Activated naive CD4-positive, alpha-beta T cell treated with anti-CD3 and anti-CD28 coated beads, Interleukin-2, amount 50 U/mL, for 16 hours (primary cell): ENCODE measurements around the gene KIRREL1.

Experiments used
- DNase-seq: peaks from one replicate; pipeline ENCODE4 v3.0.0-alpha.2; 2020

The KIRREL1 gene

DNA sequence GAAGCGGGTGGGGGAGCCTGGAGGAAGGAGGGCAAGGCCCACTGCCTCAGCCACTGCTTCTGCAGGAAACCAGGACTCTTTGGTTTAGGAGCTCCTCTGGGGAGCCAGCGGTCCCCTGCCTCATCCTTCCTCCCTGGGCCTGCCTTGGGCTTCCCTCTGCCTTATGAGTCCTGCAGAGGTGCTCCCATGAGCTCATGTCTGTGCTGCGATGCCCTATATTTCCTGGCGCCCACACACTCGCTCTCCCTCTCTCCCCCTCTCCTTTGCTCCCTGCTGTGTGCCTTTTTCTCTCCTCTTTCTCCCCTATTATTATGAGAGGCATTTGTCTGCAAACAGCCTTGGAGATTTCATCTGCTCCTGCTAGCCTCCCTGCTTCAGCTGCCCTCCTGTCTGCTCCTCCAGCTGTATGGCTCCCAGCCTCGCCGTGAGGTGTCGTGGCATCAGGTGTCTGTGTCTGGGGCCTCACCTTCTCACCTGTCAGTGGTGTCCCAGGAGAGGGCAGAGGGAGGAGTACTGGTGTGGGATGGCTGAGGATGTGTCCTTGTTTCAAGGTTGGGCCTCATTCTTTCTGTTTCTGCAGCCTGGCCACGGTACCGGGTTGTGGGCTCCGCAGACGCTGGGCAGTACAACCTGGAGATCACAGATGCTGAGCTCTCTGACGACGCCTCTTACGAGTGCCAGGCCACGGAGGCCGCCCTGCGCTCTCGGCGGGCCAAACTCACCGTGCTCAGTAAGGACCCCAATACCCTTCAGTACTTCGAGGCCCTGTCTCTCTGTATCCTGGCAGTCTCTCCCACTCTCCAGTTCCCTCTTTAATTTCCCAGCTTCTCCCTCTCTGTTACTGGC is 84.2 kb downstream of the KIRREL1 start:
- DNase-seq, result no peak

DNA sequence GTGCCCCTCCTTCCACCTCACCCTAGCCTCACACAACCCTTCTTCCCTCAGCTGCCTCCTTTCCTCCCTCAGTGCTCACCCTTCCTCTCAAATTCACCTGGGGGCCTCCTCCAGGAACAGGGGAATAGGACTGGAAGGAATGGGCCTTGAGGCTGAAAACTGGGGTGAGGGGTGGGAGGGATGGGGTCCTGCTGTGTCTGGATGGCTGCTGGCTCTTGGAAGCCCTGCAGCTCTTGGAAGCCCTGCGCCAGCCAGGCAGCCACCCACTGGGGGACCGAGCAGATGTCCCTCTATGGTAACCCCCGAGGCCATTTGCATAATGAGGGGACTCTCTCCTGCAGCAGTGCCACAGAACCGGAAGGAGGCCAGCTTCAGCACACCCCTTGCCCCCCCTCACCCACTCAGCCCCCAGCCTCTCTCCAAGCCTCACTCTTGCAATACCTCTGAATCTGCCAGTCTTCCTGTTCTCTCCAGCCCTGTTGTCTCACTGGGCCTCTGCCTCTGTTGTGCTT is 85.2 kb downstream of the KIRREL1 start:
- no peak for DNase-seq

DNA sequence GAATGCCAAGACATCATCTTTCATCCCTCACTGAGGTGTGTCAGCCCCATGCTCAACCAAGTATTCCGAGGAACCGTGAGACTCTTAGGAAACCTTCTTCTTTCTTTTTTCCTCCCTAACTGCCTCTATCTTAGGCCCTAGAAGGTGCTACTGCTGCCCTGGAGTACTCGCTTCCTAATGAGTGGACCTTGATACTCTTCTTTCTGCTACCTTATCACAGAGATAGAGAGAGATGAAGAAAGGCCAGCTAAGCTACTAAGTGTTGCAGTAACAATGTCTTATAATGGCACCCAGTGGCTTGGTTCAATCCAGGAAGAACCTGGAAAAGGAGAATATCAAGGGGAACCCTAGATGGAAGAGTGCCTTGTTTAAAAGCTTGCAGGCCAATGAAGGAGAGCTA is 86.6 kb downstream of the KIRREL1 start:
- no peak for DNase-seq

DNA sequence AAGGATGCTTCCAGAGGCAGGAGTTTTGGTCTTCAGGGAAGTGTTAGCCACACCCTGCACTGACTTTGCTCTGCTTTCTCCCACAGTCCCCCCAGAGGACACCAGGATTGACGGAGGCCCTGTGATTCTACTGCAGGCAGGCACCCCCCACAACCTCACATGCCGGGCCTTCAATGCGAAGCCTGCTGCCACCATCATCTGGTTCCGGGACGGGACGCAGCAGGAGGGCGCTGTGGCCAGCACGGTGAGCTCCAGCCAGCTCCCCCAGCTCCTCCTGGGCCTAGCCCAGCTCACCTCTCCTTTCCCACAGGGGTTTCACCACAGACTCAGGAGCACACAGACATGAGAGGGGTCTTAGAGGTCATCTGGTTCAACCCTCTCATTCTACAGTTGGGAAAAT is 90.9 kb downstream of the KIRREL1 start:
- DNase-seq, result no peak

DNA sequence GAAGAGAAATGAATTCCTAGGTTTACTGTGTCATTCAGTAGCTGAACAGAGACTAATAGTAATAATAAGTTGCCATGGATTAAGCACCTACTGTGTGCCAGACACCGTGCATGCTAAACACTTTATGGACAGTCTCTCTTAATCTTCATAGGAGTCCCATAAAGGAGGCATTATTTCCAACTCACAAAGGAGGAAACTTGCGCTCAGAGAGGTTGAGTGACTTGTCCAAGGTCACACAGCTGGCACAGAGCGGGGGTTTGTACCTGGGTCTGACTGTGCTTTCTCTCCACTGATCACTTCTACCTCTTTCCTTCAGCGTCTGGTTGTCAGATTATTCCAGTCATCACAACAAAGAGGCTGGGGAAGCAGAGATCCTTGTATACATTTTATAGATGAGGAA is 91.3 kb downstream of the KIRREL1 start:
- DNase-seq, result no peak

DNA sequence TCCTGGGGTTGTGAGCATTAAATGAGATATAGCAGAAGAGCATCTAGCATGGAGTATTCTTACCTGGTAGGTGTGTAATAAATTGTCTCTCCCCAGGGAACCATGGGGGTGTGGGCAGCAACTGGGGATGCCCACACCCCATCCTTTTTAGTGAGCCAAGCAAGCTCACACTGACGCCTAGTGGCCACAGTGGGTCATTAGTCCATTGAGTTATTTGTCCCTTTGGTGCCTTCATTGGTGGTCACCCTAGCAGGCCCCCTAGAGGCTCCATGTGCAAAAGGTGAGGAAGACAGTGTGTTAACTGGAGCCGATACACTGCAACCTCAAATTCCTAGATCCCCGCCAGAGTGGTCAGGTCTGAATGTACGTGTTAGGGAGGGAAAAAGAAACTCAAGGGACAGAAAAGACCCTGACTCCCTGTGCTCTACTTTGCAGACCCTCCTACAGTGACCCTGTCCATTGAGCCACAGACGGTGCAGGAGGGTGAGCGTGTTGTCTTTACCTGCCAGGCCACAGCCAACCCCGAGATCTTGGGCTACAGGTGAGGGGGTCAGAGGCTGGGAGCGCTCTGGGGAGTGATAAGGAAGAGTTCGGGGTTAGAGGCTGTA is 94.0 kb downstream of the KIRREL1 start:
- DNase-seq, result no peak

DNA sequence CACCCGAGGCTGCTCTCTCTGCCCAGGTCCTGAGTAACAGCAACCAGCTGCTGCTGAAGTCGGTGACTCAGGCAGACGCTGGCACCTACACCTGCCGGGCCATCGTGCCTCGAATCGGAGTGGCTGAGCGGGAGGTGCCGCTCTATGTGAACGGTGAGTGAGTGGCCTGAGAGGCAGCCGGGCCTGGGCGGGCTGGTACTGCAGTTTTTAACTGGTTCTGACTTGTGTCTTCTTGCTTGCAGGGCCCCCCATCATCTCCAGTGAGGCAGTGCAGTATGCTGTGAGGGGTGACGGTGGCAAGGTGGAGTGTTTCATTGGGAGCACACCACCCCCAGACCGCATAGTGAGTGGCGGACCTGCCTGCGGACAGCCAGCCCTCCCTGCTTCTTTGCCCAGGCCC is 96.0 kb downstream of the KIRREL1 start:
- DNase-seq, result no peak

DNA sequence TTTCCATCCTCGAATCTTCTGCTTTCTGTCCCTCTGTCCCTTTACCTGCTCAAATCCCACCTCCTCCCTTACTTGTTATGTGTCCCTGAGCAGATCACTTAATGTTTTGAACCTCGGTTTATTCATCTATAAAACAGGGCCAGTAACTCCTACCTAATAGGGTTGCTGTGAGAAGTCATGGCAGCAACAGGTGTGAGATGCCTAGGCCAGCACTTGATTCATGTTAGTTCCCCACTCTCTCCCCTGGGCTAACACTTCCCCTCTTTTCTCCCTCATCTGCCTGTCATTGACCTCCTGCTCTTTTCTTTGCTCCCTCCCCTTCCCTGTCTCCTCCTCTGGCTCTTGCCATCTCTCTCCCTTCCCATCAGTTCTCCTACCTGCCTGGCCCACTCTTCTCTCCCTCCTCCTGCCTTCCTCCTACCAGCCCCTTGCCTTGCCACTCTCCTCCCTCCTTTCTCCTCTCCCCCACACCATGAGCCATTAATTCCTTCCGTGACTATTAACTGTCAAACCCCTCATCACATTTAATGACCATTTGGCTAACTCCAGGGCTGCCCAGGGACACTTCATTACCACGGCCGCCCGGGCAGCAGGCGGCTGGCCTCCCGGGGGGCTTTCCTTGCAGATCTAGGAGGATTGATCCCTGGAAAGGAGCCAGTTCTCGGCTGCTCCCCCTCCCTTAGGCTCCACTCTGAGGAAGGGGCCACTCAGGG is 96.6 kb downstream of the KIRREL1 start:
- no peak for DNase-seq

DNA sequence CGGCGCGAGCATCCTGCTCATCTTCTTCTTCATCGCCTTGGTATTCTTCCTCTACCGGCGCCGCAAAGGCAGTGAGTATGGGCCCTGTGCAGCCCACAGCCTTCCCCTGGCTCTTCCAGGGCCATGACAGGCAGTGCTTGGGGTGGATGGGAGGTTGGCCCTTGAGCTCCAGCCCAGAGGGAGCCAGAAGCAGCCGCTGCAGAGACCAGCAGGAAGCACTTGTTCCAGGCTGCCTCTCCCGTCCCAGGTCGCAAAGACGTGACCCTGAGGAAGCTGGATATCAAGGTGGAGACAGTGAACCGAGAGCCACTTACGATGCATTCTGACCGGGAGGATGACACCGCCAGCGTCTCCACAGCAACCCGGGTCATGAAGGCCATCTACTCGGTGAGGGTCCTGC is 99.9 kb downstream of the KIRREL1 start:
- no peak for DNase-seq

DNA sequence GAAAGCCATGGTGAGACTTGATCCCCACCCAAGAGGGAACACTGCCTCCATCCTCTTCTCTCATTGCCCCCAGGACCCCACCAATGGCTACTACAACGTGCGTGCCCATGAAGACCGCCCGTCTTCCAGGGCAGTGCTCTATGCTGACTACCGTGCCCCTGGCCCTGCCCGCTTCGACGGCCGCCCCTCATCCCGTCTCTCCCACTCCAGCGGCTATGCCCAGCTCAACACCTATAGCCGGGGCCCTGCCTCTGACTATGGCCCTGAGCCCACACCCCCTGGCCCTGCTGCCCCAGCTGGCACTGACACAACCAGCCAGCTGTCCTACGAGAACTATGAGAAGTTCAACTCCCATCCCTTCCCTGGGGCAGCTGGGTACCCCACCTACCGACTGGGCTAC is 101.1 kb downstream of the KIRREL1 start:
- DNase-seq, result no peak

DNA sequence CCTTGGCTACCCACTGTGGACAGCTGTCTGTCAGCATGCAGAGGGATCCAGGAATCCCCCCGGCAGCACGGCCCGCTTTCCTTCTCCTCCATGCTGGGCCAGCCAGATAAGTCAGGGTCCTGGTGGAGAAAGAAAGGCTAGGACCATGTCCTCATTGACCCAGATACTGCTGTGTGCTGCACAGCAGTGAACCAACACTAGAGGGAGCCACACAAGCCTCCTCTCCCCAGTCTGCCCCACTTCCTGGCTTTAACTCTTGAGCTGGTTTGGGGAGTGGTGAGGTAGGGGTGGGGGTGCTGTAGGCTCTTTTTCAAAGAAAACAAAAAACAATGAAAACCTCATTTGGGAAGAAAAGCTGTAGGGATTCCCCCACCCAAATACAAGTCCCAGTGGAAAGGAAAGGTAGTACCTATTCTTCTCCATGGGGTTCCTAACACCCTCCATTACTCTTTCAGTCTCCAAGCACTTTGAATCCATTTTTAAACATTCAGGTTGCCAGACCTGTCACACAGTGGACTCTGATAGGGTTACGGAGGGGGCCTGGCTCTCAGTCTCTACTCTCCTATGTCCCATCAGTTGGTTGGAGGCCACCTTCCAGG is 102.4 kb downstream of the KIRREL1 start:
- no peak for DNase-seq

DNA sequence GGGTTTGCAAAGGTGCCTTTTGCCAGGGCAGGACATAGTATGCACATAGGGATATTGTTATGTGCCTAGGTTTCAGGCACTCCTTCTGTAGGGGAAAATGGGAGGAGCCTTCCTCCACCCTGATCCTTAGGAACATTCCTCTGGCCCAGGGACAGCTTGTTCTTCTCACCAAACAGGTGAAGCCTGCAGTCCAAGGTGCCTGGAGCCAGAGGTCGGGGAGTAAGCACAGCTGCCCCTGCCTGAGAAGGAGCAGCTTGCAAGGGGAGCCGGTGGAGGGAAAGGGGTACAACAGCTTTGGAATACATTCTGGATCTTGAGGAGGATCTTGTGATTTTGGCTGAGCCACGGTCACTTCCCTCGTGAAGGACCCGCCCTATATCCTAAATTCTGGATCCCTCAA is 104.8 kb downstream of the KIRREL1 start:
- no peak for DNase-seq

DNA sequence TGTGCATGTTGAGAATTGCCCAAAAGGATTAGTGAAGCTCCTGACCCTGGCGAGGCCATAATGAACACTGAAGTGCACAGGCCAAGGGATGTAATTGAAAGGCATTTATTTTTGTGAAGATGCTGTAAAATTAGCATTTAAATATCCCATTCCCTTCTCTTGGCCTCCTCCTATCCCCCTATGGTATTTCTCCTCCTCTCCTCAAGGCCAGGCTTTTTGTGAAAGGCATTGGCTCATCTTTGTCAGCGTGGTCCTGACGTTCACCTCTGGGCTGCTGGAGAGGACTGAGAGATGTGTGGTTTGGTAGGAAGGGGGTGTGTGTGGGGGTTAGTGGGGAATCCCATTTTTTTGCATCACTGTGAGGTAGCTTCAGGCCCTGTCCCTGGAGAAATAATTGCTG is 105.7 kb downstream of the KIRREL1 start:
- no peak for DNase-seq

DNA sequence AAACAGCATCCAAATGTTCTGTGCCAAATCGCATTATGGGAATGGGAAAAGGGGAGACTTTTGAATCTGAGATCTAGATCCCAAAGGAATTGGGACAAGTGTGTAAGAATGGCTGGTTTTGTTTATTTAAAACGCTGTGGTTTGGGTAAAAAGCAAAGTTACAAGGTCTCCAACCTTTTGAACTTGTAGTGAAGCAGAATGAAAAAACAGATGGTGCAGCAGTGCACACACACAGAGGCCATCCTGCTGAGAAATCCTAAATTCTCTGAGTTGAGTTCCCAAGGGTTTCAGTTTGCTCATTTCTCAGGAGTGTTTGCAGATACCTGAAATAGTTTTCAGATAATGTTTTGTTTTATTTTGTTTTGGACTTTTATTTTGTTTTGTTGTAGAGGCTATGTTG is 107.1 kb downstream of the KIRREL1 start:
- no peak for DNase-seq

DNA sequence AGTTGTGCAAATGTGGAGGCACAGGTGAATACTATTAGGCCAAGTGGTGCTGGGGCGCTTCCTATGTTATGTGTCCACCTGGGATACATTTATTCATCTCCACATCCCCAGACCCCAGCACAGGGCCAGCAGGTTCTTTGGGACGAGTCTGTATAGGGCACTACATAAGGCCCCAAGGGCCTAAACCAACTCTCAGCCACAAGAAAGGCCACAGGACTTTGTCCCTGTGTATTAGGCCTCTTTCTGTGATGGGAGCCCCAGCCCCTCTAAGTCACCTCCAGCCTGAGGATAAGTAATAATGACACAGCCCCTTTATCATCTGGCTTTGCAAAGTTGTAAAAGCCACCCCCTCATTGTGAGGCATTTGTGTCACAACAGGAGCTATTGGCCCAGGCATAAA is 108.0 kb downstream of the KIRREL1 start:
- no peak for DNase-seq

DNA sequence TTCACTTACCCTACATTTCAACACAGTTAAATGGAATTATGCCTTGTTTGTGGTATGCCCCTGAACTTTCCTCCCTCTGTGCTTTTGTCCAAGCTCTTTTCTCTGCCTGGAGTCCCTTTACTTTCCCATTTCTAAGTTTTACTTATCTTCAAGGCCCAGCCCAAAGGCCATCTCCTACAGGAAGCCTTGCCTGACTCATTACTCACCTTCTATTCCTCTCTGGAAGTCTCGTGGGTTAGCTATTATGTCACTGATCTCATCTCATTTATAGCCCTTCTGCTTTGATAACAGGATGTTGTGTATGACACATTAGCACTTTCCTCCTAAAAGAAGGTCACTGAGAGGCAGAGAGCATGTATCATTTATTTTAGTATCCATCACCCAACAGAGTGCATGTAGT is 108.5 kb downstream of the KIRREL1 start:
- DNase-seq, result no peak

DNA sequence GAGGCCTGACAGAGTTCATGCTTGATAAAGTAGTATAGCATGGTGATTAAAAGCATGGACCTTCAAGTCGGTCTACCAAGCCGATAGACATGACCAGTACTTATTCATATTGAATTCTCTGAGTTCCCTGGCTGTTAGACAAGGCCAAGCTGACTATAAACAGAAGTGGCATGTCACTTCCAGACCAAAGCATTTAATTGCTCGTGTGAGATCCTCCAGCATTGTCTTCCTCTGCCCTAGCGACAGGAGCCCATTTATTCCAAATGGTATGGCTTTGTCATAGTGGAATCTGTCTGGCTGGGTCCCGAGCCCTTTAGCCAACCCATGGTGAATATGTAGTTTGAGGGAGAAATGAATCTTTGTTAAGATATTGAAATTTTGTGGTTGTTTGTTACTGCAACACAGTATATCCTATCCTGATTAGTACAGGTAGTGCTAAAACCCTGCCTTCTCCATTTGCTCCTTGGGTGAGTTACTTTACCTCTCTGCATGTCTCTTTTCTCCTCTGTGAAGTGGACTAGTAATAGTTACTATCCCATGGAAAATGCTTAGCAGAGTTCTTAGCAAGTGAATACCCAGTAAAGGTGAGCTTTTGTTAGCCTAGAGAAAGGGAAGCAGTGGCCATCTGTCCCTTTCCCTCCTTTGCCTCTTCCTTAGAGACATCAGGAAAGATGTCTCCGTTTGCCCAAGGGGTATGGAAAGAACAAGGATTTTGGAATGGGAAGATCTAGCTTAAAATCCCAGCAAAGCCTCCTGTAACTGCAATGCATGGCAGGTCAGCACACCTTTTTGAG is 109.6 kb downstream of the KIRREL1 start:
- no peak for DNase-seq

DNA sequence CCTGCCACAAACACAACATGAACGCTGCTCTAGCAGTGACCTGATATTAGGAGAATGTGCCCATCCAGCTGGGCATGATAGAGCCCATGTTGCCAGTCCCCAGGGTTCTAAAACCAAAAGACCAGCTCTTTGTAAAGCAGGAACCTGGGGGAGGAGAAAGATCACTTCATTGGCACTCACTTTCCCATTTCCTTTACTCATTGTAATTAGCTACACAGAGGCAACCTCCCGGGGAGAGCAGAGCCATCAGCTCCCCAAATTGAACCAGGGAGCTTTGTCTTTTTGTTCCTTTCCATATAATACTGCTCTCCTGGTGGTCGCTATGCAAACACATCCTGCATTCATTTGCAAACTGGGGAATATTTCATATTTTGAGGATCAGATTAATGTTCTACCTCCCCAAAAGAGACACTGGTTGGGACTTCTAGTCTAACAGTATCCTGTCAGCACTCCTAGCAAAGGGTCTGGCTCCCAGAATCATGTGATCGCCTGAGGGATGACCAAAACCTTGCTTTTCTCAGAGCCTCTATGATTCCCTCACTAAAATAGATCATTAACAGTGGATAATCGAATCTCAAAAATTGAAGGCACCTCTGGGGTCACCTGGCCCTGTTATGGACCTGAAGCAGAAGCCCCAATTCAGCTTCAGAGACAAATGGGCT is 110.5 kb downstream of the KIRREL1 start:
- no peak for DNase-seq

DNA sequence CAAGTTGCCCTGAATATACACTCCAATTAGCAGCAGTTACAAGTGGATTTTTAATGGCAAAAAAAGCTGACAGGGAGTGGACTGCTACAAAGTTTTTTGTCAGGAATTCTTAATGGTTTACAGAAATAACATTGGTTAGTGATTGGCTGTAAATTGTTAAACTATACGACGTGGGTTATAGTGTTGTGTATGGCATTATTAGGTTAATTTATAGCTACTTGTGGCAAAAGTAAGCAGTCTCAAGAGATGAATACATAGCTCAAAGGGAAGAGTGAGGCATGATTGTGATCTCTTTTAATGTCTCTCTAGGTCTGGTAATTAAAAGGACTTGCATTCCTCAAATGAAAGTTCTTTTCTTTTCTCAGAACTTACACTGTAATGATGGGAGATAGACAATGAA is 111.4 kb downstream of the KIRREL1 start:
- no peak for DNase-seq

DNA sequence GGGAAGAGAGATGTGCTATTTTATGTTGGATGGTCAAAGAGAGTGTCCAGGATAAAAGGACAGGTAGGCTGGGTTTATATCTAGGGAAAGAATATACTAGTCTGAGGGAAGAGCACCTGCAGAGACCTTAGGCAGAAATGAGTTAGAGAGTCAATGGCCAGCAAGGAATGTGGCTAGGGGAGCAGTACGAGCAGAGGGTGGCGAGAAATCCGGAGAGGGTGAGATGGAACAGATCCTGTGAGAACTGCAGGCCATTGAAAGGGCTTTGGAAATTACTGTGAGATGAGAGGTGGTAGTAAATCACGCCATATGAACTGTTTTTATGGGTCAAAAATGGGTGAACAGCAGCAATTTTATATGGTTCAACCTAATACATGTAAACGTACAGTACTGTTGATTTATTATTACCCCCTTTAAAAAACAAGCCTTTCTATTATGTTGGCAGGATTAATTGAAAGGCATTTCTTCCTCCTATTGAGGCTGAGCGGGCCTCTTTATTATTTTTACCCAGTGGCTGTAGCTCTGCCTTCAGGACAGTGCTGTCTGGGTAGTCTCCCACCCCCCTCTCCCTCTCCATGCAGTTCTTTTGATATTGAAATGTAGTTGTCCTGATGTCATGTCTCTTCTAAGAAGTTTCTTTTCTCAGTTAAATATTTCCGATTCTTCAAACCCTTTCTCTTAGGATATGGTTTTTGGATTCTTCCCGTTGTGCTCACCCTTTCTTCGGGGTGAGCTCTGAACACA is 112.1 kb downstream of the KIRREL1 start:
- no peak for DNase-seq

DNA sequence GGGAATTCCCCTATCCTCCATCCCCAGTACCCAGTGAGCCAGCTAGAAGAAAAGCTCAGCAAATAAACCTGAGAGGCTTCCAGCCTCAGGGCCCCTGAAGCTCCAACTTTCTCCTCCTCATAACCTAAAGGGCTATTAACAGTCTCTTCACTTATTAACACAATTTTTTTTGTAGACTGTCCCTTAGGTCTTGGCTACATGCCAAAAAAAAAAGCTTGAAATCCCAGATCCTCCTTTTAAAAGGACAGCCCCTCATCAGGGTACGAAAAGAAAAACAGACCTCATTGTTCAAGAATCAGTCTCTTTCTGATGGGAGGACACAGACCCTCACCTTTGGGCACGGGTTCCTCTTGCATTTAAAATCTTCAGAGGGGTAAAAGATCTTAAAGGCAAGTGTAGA is 114.5 kb downstream of the KIRREL1 start:
- no peak for DNase-seq
